IPS DF 6.9 (cell line): ENCODE data around the gene SEC14L1.

ENCODE experiments used
- DNase-seq: peaks from one replicate; pipeline ENCODE4 v3.0.0-alpha.2; 2013; ENCODE audit warnings: low read depth, low spot score
- H3K27ac ChIP-seq: one replicate; pipeline ENCODE4 v1.5.1; 2013; ENCODE audit warnings: low read length, control low read depth
- H3K27me3 ChIP-seq: 2 replicates; pipeline ENCODE4 v1.6.1; 2013; ENCODE audit warnings: mild to moderate bottlenecking, low read length; ENCODE audit not compliant: control insufficient read depth, insufficient read depth
- H3K36me3 ChIP-seq: 2 replicates; pipeline ENCODE4 v1.6.1; 2013; ENCODE audit warnings: low read length; ENCODE audit not compliant: control insufficient read depth, insufficient read depth
- H3K4me1 ChIP-seq: 2 replicates; pipeline ENCODE4 v1.6.1; 2013; ENCODE audit warnings: low read length; ENCODE audit not compliant: control insufficient read depth, insufficient read depth
- H3K4me3 ChIP-seq: 2 replicates; pipeline ENCODE4 v1.5.1; 2013; ENCODE audit warnings: mild to moderate bottlenecking, low read length
- H3K9me3 ChIP-seq: 2 replicates; pipeline ENCODE4 v1.6.1; 2013; ENCODE audit warnings: low read length, inconsistent platforms; ENCODE audit not compliant: control insufficient read depth, insufficient read depth
- WGBS: extraction: QIAGEN DNeasy Blood & Tissue Kit; methylation state at CpG from one replicate; pipeline ENCODE4 v1.1.7; 2013; ENCODE audit warnings: mixed read lengths, missing lambda C conversion rate; ENCODE audit not compliant: insufficient read length, insufficient coverage; 5-methylcytosine and 5-hydroxymethylcytosine counted together

SEC14L1 gene

GRCh38 chr17:77223642-77224420 is 83.1 kb downstream of the SEC14L1 start:
- Histone ChIP-seq H3K4me1 (no peaks in the 10 kb centered on the region), H3K4me3 (no peak overlapping the region), H3K27ac (no peak overlapping the region), H3K27me3 (no peaks in the 10 kb centered on the region), H3K9me3 (no peaks in the 10 kb centered on the region), H3K36me3 (no peaks in the 10 kb centered on the region; the same call in 1 of the 2 replicates)
- WGBS, result no CpG with 5 or more reads among the region's 26 CpGs
- no peak for DNase-seq

- Histone ChIP-seq H3K4me1 (no peaks in the 10 kb centered on the region), H3K27ac (no peak overlapping the region), H3K4me3 (no peak overlapping the region), H3K9me3 (no peaks in the 10 kb centered on the region), H3K27me3 (no peaks in the 10 kb centered on the region), H3K36me3 (no peaks in the 10 kb centered on the region)
- WGBS, result no CpG with 5 or more reads among the region's 1 CpG
- DNase-seq, result no peak
Measured at GRCh38 chr17:77225265-77225664, 84.5 kb downstream of the SEC14L1 start.

GRCh38 chr17:77227461-77228240 is 86.9 kb downstream of the SEC14L1 start:
- Histone ChIP-seq H3K4me3 (no peak overlapping the region), H3K36me3 (no peaks in the 10 kb centered on the region), H3K27ac (no peak overlapping the region), H3K4me1 (no peaks in the 10 kb centered on the region), H3K27me3 (no peaks in the 10 kb centered on the region), H3K9me3 (no peaks in the 10 kb centered on the region)
- DNase-seq, result no peak
- WGBS, result no CpG with 5 or more reads among the region's 23 CpGs

- Histone ChIP-seq H3K4me1 (no peaks in the 10 kb centered on the region), H3K9me3 (no peaks in the 10 kb centered on the region), H3K36me3 (no peaks in the 10 kb centered on the region), H3K27me3 (no peaks in the 10 kb centered on the region), H3K27ac (no peak overlapping the region), H3K4me3 (no peak overlapping the region)
- WGBS, result no CpG with 5 or more reads among the region's 16 CpGs
- DNase-seq, result no peak
Measured at GRCh38 chr17:77228241-77228752, 87.5 kb downstream of the SEC14L1 start.

GRCh38 chr17:77228816-77229215 is 88.0 kb downstream of the SEC14L1 start:
- Histone ChIP-seq H3K4me3 (no peak overlapping the region), H3K9me3 (no peaks in the 10 kb centered on the region), H3K4me1 (no peaks in the 10 kb centered on the region), H3K27me3 (no peaks in the 10 kb centered on the region), H3K36me3 (no peaks in the 10 kb centered on the region), H3K27ac (no peak overlapping the region)
- WGBS, result no CpG with 5 or more reads among the region's 13 CpGs
- no peak for DNase-seq

- no CpG with 5 or more reads among the region's 25 CpGs for WGBS
- H3K36me3 ChIP-seq, result no peaks in the 10 kb centered on the region
- no peak overlapping the region for H3K4me3 ChIP-seq
- no peak for DNase-seq
- no peaks in the 10 kb centered on the region for H3K9me3 ChIP-seq
- H3K27ac ChIP-seq, result no peak overlapping the region
- no peaks in the 10 kb centered on the region for H3K27me3 ChIP-seq
- H3K4me1 ChIP-seq, result no peaks in the 10 kb centered on the region
Measured at GRCh38 chr17:77229786-77230435, 89.1 kb downstream of the SEC14L1 start.

GRCh38 chr17:77230436-77230830 is 89.7 kb downstream of the SEC14L1 start:
- no peaks in the 10 kb centered on the region for H3K4me1 ChIP-seq
- no CpG with 5 or more reads among the region's 6 CpGs for WGBS
- DNase-seq, result no peak
- H3K27ac ChIP-seq, result no peak overlapping the region
- no peaks in the 10 kb centered on the region for H3K9me3 ChIP-seq
- no peak overlapping the region for H3K4me3 ChIP-seq
- no peaks in the 10 kb centered on the region for H3K27me3 ChIP-seq
- H3K36me3 ChIP-seq, result no peaks in the 10 kb centered on the region

- no peaks in the 10 kb centered on the region for H3K36me3 ChIP-seq
- WGBS, result no CpG with 5 or more reads among the region's 11 CpGs
- no peak overlapping the region for H3K27ac ChIP-seq
- no peak overlapping the region for H3K4me3 ChIP-seq
- H3K27me3 ChIP-seq, result no peaks in the 10 kb centered on the region
- DNase-seq, result no peak
- no peaks in the 10 kb centered on the region for H3K9me3 ChIP-seq
- no peaks in the 10 kb centered on the region for H3K4me1 ChIP-seq
Measured at GRCh38 chr17:77231076-77231871, 90.5 kb downstream of the SEC14L1 start.

- no peak for DNase-seq
- Histone ChIP-seq H3K4me3 (no peak overlapping the region), H3K36me3 (no peaks in the 10 kb centered on the region), H3K27me3 (no peaks in the 10 kb centered on the region), H3K9me3 (no peaks in the 10 kb centered on the region), H3K27ac (no peak overlapping the region), H3K4me1 (peaks cover 2% of the 10 kb centered on the region; the same call in 1 of the 2 replicates)
- no CpG with 5 or more reads among the region's 10 CpGs for WGBS
Measured at GRCh38 chr17:77233127-77233526, 92.4 kb downstream of the SEC14L1 start.
